ENCODE results near the gene ATF7.

- TF ChIP-seq CTCF (conservative IDR thresholded peaks at IDR 0.05 in 1 of 2, IDR thresholded peaks at IDR 0.05 in 1 of 2; ENCODE audit: low read depth in 1 of 2, low read length in 2 of 2): no peak
- TF ChIP-seq EZH2 (IDR thresholded peaks at IDR 0.05; ENCODE audit: low read length, missing control alignments): no peak
Observed at GRCh38 chr12:53657041-53657440, 30.9 kb upstream of the ATF7 start.
